KMS-11 (cell line): ENCODE measurements around the gene PLXNA4.

ENCODE experiments used
- H2AFZ ChIP-seq: fragments of 200-600 bp; sonication (generic); 2 replicates; pipeline ENCODE4 v1.6.1; 2016; ENCODE audit warnings: antibody characterized with exemption, mixed run types, low read depth
- H3K27ac ChIP-seq: fragments of 200-600 bp; sonication (generic); 2 replicates; pipeline ENCODE4 v1.6.1; 2016; ENCODE audit warnings: mild to moderate bottlenecking, mixed run types
- H3K27me3 ChIP-seq: fragments of 200-600 bp; sonication (generic); 2 replicates; pipeline ENCODE4 v1.6.1; 2017; ENCODE audit warnings: mild to moderate bottlenecking, low read depth, mixed run types, moderate library complexity; ENCODE audit not compliant: insufficient read depth
- H3K36me3 ChIP-seq: fragments of 200-600 bp; sonication (generic); 2 replicates; pipeline ENCODE4 v1.6.1; 2017; ENCODE audit warnings: mild to moderate bottlenecking, mixed run types; ENCODE audit not compliant: insufficient read depth
- H3K4me1 ChIP-seq: fragments of 200-600 bp; sonication (generic); 2 replicates; pipeline ENCODE4 v1.6.1; 2016; ENCODE audit warnings: mild to moderate bottlenecking, low read depth, mixed run types; ENCODE audit not compliant: poor library complexity, severe bottlenecking
- H3K4me2 ChIP-seq: fragments of 200-600 bp; sonication (generic); 2 replicates; pipeline ENCODE4 v1.7.0; 2016; ENCODE audit warnings: mild to moderate bottlenecking, mixed run types
- H3K4me3 ChIP-seq: fragments of 200-600 bp; sonication (generic); IDR thresholded peaks from 2 replicates; pipeline ENCODE4 v1.6.1; 2017; ENCODE audit warnings: low read depth, low read length, mixed read lengths; ENCODE audit not compliant: insufficient read depth
- H3K79me2 ChIP-seq: fragments of 200-600 bp; sonication (generic); 2 replicates; pipeline ENCODE4 v1.6.1; 2016; ENCODE audit warnings: low read depth, mixed run types; ENCODE audit not compliant: insufficient read depth
- H3K9ac ChIP-seq: fragments of 200-600 bp; sonication (generic); 2 replicates; pipeline ENCODE4 v1.6.1; 2016; ENCODE audit warnings: mild to moderate bottlenecking, mixed run types
- H4K20me1 ChIP-seq: fragments of 200-600 bp; sonication (generic); 2 replicates; pipeline ENCODE4 v1.6.1; 2016; ENCODE audit warnings: mild to moderate bottlenecking, mixed run types; ENCODE audit not compliant: insufficient read depth
- CTCF ChIP-seq: fragments of 200-600 bp; sonication (generic); conservative IDR thresholded peaks from 2 replicates; pipeline ENCODE4 v1.6.1; 2017; ENCODE audit warnings: low read depth, mild to moderate bottlenecking, antibody characterized with exemption, low read length, moderate library complexity, mixed read lengths

Gene PLXNA4

GRCh38 chr7:132544025-132544424 lies 32.2 kb downstream of the PLXNA4 start:
- Histone ChIP-seq H2AFZ (no peak overlapping the region), H4K20me1 (no peaks in the 10 kb centered on the region), H3K27me3 (no peaks in the 10 kb centered on the region), H3K9ac (no peak overlapping the region), H3K4me1 (no peaks in the 10 kb centered on the region), H3K36me3 (no peaks in the 10 kb centered on the region), H3K4me3 (no peak overlapping the region), H3K79me2 (no peaks in the 10 kb centered on the region), H3K4me2 (no peak overlapping the region), H3K27ac (no peak overlapping the region)
- no peak for TF ChIP-seq CTCF

GRCh38 chr7:132542895-132543294 lies 33.4 kb downstream of the PLXNA4 start:
- TF ChIP-seq CTCF = no peak

GRCh38 chr7:132541656-132542055 lies 34.6 kb downstream of the PLXNA4 start:
- no peak for TF ChIP-seq CTCF
- Histone ChIP-seq H3K27me3 (no peaks in the 10 kb centered on the region), H3K79me2 (no peaks in the 10 kb centered on the region)

More at GRCh38 chr7:132542895-132543294, 33.4 kb downstream of the PLXNA4 start:
- H3K4me2 ChIP-seq = no peak overlapping the region
- H3K4me3 ChIP-seq = no peak overlapping the region
- H3K27me3 ChIP-seq = no peaks in the 10 kb centered on the region
- no peaks in the 10 kb centered on the region for H4K20me1 ChIP-seq
- H3K4me1 ChIP-seq = no peaks in the 10 kb centered on the region
- no peak overlapping the region for H2AFZ ChIP-seq
- no peaks in the 10 kb centered on the region for H3K36me3 ChIP-seq
- H3K9ac ChIP-seq = no peak overlapping the region
- H3K27ac ChIP-seq = no peak overlapping the region
- H3K79me2 ChIP-seq = no peaks in the 10 kb centered on the region

GRCh38 chr7:132537456-132538145 lies 38.7 kb downstream of the PLXNA4 start:
- Histone ChIP-seq H3K27ac (no peak overlapping the region), H4K20me1 (no peaks in the 10 kb centered on the region), H3K79me2 (no peaks in the 10 kb centered on the region), H3K4me3 (no peak overlapping the region), H3K4me2 (no peak overlapping the region), H3K9ac (no peak overlapping the region), H2AFZ (no peak overlapping the region), H3K36me3 (no peaks in the 10 kb centered on the region), H3K4me1 (no peaks in the 10 kb centered on the region), H3K27me3 (no peaks in the 10 kb centered on the region)
- no peak for TF ChIP-seq CTCF

More at GRCh38 chr7:132541656-132542055, 34.6 kb downstream of the PLXNA4 start:
- H3K36me3 ChIP-seq = no peaks in the 10 kb centered on the region
- H3K9ac ChIP-seq = no peak overlapping the region
- H3K27ac ChIP-seq = no peak overlapping the region
- H3K4me2 ChIP-seq = no peak overlapping the region
- no peaks in the 10 kb centered on the region for H4K20me1 ChIP-seq
- no peak overlapping the region for H2AFZ ChIP-seq
- no peak overlapping the region for H3K4me3 ChIP-seq
- no peaks in the 10 kb centered on the region for H3K4me1 ChIP-seq
